ENCODE data around the gene PSMB9. TPM values are rescaled to one million over a fixed set of nuclear protein-coding genes. Genes with fewer than 3 reads are reported as not detected.

PSMB9 gene
- total RNA-seq, 3 donors from 2014 or later, result 37.4 to 108 (median 39.0) TPM

DNA sequence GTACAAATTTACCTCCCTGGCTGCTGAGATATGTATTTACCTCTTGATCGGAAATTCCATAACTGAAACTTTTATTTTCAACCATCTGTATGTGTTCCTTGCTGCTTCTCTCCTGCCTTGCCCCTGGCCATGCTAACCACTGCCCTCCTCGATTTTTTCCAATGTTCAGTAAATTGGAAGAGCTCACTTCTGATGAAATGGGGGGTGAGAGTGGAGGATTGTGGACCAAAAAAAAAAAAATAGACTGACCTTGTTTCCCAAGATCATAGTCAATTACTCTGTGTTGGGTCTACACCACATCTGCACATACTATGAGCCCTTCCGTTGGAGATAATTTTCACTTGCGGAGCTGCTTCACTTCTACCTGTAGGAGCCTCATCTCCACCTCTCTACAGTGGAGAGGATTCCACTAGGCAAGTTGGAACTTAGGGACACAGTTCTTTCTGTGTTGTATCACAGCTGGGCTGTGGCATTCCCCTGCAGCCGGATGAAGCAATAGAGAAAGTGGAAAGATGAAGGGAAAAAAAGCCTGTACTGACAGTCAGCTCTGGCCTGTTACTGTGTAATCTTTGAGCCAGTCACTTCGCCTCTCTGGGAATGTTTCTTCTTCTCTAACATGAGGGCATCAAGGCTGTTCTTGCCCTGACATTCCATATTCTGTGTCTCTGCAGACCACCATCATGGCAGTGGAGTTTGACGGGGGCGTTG lies 1.6 kb downstream of the PSMB9 start:
- intact Hi-C loops (cut with DNase I, micrococcal nuclease), result no loop called here
- no peak for ATAC-seq
- DNase-seq, result no peak
- Histone ChIP-seq H3K4me3 (no peak overlapping the region), H3K36me3 (ENCODE audit: low read depth) (no peaks in the 10 kb centered on the region), H3K4me1 (ENCODE audit: low read depth) (peaks cover 20% of the 10 kb centered on the region), H3K9me3 (no peaks in the 10 kb centered on the region)
- TF ChIP-seq CTCF (IDR thresholded peaks at IDR 0.05), result no peak

DNA sequence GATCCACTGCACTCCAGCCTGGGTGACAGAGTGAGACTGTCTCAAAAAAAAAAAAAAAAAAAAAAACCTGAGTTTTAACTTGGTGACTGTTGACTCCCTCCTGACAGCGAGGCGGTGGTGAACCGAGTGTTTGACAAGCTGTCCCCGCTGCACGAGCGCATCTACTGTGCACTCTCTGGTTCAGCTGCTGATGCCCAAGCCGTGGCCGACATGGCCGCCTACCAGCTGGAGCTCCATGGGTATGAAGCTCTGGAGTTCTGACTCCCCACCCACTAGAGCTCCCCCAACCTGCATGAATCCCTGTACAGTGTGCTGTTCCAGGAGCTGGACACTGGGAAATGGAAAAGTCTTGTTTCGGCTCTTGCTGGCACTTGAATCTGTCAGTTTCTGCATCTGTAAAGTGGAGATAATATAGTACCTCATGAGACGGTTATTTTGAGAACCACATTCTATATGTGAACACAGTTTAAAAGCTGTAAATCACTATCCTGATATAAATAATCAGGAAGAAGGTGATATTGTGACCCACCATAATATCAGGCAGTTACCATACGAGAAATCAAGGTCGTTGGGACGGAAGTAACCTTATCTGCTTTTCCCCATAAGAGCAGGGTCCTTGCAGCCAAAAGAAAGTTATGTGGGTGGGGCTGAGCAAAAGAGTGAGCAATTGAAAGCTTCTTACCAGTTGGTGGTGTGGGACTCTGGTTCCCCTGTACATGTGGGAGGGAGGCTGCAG lies 3.3 kb downstream of the PSMB9 start:
- peaks cover 6% of the 10 kb centered on the region for H3K4me1 ChIP-seq (ENCODE audit: low read depth)
- no peaks in the 10 kb centered on the region for H3K36me3 ChIP-seq (ENCODE audit: low read depth)
- no peak for DNase-seq
- no peak for ATAC-seq
- intact Hi-C loops (cut with DNase I, micrococcal nuclease), result no loop called here
- no peak overlapping the region for H3K4me3 ChIP-seq
- no peaks in the 10 kb centered on the region for H3K9me3 ChIP-seq
- TF ChIP-seq CTCF (IDR thresholded peaks at IDR 0.05), result no peak

DNA sequence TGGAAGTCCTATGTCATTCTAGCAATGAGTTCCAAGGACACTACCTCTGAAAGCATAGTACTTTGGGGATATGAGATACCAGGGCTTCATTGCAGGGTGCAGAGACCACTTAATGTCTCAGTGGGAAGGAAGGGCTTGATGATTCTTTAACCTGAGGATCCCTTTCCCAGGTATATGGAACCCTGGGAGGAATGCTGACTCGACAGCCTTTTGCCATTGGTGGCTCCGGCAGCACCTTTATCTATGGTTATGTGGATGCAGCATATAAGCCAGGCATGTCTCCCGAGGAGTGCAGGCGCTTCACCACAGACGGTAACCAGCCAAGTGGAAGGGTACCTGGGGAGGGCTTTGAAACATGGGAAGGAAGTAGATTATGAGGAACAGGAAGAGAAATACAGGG lies 4.2 kb downstream of the PSMB9 start:
- ATAC-seq, result no peak

GRCh38 chr6:32860674-32861073 lies 6.7 kb downstream of the PSMB9 start:
- no peaks in the 10 kb centered on the region for H3K9me3 ChIP-seq
- intact Hi-C loops (cut with DNase I, micrococcal nuclease), result no loop called here
- no peaks in the 10 kb centered on the region for H3K36me3 ChIP-seq (ENCODE audit: low read depth)
- no peak for TF ChIP-seq CTCF (IDR thresholded peaks at IDR 0.05)
- DNase-seq (no peak), ATAC-seq (no peak)
- no peak overlapping the region for H3K4me3 ChIP-seq
- no peaks in the 10 kb centered on the region for H3K4me1 ChIP-seq (ENCODE audit: low read depth)

More for the DNA sequence above, 4.2 kb downstream of the PSMB9 start:
- Histone ChIP-seq H3K36me3 (ENCODE audit: low read depth) (no peaks in the 10 kb centered on the region), H3K4me3 (no peak overlapping the region), H3K9me3 (no peaks in the 10 kb centered on the region), H3K4me1 (ENCODE audit: low read depth) (peaks cover 4% of the 10 kb centered on the region)
- DNase-seq, result no peak
- intact Hi-C loops (cut with DNase I, micrococcal nuclease), result no loop called here
- no peak for TF ChIP-seq CTCF (IDR thresholded peaks at IDR 0.05)

GRCh38 chr6:32862725-32863124 lies 8.7 kb downstream of the PSMB9 start:
- no peak overlapping the region for H3K4me3 ChIP-seq
- H3K4me1 ChIP-seq (ENCODE audit: low read depth), result no peaks in the 10 kb centered on the region
- TF ChIP-seq CTCF (IDR thresholded peaks at IDR 0.05), result no peak
- intact Hi-C loops (cut with DNase I, micrococcal nuclease), result no loop called here
- no peaks in the 10 kb centered on the region for H3K9me3 ChIP-seq
- DNase-seq, result no peak
- H3K36me3 ChIP-seq (ENCODE audit: low read depth), result no peaks in the 10 kb centered on the region
- no peak for ATAC-seq

All from mucosa of descending colon (tissue), 3 donors.